Lower lobe of right lung (tissue), 2 donors: ENCODE results near the gene HSP90AB1. TPM values are rescaled to one million over a fixed set of nuclear protein-coding genes. Genes with fewer than 3 reads are reported as not detected.
"Not testable (repeated sequence)": the region's sequence is repeated elsewhere in the genome, so short reads cannot be mapped to it uniquely, and the experiment has no call there.

Experiments used
- ATAC-seq, 2 donors: fragments of 200-7000 bp; cut with Tn5 transposase; one replicate each; pipeline ENCODE4 v1.9.1; 2020 to 2022; ENCODE audit warnings: mild to moderate bottlenecking in 2 of 2, moderate library complexity in 2 of 2
- DNase-seq: peaks from one replicate; pipeline ENCODE4 v3.0.0-alpha.2; 2020
- H3K27ac ChIP-seq: fragments of 200-600 bp; one replicate; pipeline ENCODE4 v1.8.0; 2022
- H3K27me3 ChIP-seq: fragments of 200-600 bp; one replicate; pipeline ENCODE4 v1.8.0; 2022; ENCODE audit warnings: low read depth
- H3K36me3 ChIP-seq: fragments of 200-600 bp; one replicate; pipeline ENCODE4 v1.8.0; 2022; ENCODE audit warnings: mild to moderate bottlenecking
- H3K4me1 ChIP-seq: fragments of 200-600 bp; one replicate; pipeline ENCODE4 v1.8.0; 2022
- H3K4me3 ChIP-seq: fragments of 200-600 bp; one replicate; pipeline ENCODE4 v1.8.0; 2022; ENCODE audit warnings: mild to moderate bottlenecking
- H3K9me3 ChIP-seq: fragments of 200-600 bp; one replicate; pipeline ENCODE4 v1.8.0; 2022
- intact Hi-C: fragments of 100-400 bp; cut with DNase I; formaldehyde crosslinking; loops from one replicate; pipeline ENCODE4 v1.11.0; 2022
- total RNA-seq: library from RNA; stranded (reverse); fragmentation: NEBNext Ultra II Directional; extraction: Animal tissue kit (Norgen Biotek cat#: 25700); gene quantifications from one replicate; pipeline ENCODE4 v1.2.1, GENCODE V29; 2021
- TF ChIP-seq, protein P1 (sequence below): fragments of 200-600 bp; IDR thresholded peaks from one replicate; pipeline ENCODE4 v1.8.0; 2022; ENCODE audit warnings: antibody characterized with exemption, mild to moderate bottlenecking
- donor health status: DM: no; HTN: yes; CAD: no; lungs with severe emphysema.

The HSP90AB1 gene
- total RNA-seq, 1 donor from 2014 or later: 680 TPM

GRCh38 chr6:44229376-44230033, 17.4 kb upstream of the HSP90AB1 start:
- intact Hi-C loops: loop anchor here (10.0 kb wide), 1 partner anchor 55 kb away; no protein-coding TSS in a partner anchor
- Histone ChIP-seq H3K4me1 (peaks cover 30% of the 10 kb centered on the region), H3K27ac (no peak overlapping the region), H3K4me3 (no peak overlapping the region), H3K9me3 (no peaks in the 10 kb centered on the region), H3K36me3 (peaks cover 39% of the 10 kb centered on the region), H3K27me3 (no peaks in the 10 kb centered on the region)
- DNase-seq: no peak
- ATAC-seq: no peak
- TF ChIP-seq, protein P1, sequence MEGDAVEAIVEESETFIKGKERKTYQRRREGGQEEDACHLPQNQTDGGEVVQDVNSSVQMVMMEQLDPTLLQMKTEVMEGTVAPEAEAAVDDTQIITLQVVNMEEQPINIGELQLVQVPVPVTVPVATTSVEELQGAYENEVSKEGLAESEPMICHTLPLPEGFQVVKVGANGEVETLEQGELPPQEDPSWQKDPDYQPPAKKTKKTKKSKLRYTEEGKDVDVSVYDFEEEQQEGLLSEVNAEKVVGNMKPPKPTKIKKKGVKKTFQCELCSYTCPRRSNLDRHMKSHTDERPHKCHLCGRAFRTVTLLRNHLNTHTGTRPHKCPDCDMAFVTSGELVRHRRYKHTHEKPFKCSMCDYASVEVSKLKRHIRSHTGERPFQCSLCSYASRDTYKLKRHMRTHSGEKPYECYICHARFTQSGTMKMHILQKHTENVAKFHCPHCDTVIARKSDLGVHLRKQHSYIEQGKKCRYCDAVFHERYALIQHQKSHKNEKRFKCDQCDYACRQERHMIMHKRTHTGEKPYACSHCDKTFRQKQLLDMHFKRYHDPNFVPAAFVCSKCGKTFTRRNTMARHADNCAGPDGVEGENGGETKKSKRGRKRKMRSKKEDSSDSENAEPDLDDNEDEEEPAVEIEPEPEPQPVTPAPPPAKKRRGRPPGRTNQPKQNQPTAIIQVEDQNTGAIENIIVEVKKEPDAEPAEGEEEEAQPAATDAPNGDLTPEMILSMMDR: no peak

DNA sequence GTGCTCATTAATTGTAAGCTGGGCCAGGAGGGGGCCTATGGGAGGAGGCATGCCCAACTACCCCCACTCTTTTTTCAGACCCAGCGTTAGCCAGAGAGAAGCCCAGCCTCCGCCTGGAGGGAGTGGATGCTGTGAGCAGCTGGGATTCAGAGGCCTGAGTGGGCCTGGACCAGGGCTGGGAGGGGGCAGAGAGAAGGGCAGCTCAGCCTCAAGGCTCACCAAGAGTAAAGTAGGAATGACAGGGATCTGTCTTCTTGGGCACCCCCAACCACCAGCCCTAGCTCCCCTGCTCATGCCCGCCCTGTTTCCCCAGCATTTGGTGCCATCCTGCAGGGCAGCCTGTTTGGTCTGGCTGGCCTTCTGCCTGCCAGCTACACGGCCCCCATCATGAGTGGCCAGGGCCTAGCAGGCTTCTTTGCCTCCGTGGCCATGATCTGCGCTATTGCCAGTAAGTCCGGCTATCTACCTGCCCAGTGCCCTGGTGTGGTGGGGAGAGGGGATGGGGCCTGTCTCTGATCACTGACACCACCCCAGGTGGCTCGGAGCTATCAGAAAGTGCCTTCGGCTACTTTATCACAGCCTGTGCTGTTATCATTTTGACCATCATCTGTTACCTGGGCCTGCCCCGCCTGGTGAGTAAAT, 16.7 kb upstream of the HSP90AB1 start:
- Histone ChIP-seq H3K9me3 (no peaks in the 10 kb centered on the region), H3K36me3 (peaks cover 39% of the 10 kb centered on the region), H3K27me3 (no peaks in the 10 kb centered on the region), H3K4me3 (no peak overlapping the region), H3K4me1 (peaks cover 33% of the 10 kb centered on the region), H3K27ac (no peak overlapping the region)
- intact Hi-C loops: loop anchor here (10.0 kb wide), 1 partner anchor 55 kb away; no protein-coding TSS in a partner anchor
- TF ChIP-seq, protein P1: no peak
- peak; percentile 9 for DNase-seq
- ATAC-seq: no peak

DNA sequence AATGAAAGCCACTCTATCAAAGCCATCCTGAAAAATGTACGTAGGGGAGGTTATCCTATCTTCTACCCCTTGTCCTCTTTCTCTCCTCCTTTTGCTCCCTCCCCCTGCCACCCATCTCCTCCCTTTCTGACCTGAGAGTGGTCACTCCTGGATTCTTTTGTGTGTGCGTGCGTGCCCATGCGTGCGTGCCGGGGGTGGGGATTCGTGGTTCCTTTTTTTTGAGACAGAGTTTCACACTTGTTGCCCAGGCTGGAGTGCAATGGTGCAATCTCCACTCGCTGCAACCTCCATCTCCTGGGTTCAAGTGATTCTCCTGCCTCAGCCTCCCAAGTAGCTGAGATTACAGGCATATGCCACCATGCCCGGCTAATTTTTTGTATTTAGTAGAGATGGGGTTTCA, 15.5 kb upstream of the HSP90AB1 start:
- ATAC-seq, H3K27ac ChIP-seq, H3K9me3 ChIP-seq, H3K4me3 ChIP-seq, DNase-seq, H3K27me3 ChIP-seq: not testable (repeated sequence)
- peaks cover 31% of the 10 kb centered on the region for H3K4me1 ChIP-seq
- peaks cover 39% of the 10 kb centered on the region for H3K36me3 ChIP-seq
- intact Hi-C loops: loop anchor here (10.0 kb wide), 1 partner anchor 57 kb away; no protein-coding TSS in a partner anchor

DNA sequence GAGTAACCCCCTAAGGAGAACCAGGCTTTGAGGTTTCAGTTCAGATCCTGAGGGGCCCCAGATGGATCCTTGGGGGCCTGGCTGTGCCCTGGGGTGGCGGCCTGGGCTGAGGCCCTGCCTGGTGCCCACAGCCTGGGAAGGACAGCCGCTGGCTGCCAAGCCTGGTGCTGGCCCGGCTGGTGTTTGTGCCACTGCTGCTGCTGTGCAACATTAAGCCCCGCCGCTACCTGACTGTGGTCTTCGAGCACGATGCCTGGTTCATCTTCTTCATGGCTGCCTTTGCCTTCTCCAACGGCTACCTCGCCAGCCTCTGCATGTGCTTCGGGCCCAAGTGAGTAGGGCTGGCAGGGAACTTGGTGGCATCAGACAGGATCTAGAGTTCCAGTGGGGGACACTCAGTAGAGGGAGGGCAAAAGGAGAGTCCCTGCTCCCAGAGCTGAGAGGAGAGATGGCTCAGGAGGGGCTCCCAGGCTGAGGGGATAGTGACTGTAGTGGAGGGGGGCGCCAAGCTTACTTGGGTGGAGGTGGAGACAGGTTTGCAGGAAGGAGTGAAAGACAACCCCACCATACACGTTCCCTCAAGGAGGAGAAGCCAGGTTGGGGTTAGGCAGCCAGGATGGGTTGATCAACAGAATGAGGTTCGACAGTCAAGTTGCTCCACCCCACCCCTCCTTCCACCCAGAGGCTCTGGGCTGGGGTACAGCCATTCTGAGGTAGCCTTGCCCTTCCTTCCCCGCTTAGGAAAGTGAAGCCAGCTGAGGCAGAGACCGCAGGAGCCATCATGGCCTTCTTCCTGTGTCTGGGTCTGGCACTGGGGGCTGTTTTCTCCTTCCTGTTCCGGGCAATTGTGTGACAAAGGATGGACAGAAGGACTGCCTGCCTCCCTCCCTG, 14.0 kb upstream of the HSP90AB1 start:
- H3K4me1 ChIP-seq: peaks cover 38% of the 10 kb centered on the region
- H3K27me3 ChIP-seq: no peaks in the 10 kb centered on the region
- intact Hi-C loops: loop anchor here (10.0 kb wide), 1 partner anchor 58 kb away; no protein-coding TSS in a partner anchor
- no peak for ATAC-seq
- H3K9me3 ChIP-seq: no peaks in the 10 kb centered on the region
- no peak overlapping the region for H3K4me3 ChIP-seq
- TF ChIP-seq, protein P1: no peak
- peak; percentile 38 for DNase-seq
- peaks cover 39% of the 10 kb centered on the region for H3K36me3 ChIP-seq
- H3K27ac ChIP-seq: peak overlapping the region; percentile 53

- no peaks in the 10 kb centered on the region for H3K9me3 ChIP-seq
- peaks cover 43% of the 10 kb centered on the region for H3K4me1 ChIP-seq
- H3K4me3 ChIP-seq: no peak overlapping the region
- H3K27ac ChIP-seq: peak overlapping the region; percentile 53
- TF ChIP-seq, protein P1: no peak
- H3K27me3 ChIP-seq: no peaks in the 10 kb centered on the region
- H3K36me3 ChIP-seq: peaks cover 39% of the 10 kb centered on the region
- no peak for ATAC-seq
- intact Hi-C loops: loop anchor here (10.0 kb wide), 1 partner anchor 59 kb away; no protein-coding TSS in a partner anchor
- peak; percentile 38 for DNase-seq
Measured at GRCh38 chr6:44233567-44234100, 13.3 kb upstream of the HSP90AB1 start.
